ENCODE results near the gene SARS2. TPM values are rescaled to one million over a fixed set of nuclear protein-coding genes. Genes with fewer than 3 reads are reported as not detected.

The SARS2 gene
- total RNA-seq, 1 donor from 2014 or later = 16.8 TPM

DNA sequence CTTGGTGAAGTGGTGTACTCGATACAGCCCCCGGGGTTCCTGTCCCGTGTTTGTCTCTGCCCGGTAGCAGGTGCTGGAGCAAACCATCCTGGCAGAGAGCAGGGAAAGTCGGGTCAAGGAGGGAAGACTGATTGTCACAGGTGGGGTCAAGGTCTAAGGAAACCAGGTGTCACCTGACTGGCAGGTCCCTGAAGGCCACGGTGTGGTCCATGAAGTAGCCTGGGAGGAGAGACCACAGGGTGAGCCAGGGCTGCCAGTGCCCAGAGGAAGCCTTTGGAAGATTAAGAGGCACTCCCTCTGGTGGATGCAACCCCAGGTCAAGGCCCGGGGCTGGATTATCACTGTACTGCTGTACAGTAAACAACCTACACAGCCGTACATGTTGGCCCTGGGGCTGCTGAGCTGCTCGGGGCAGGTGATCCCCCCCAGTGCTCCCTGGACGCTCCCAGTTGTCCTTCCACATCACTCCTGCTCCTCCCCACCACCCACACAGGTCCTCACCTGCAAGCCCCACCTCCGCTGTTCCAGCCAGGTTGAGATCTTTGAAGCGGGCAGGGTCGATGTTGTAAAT lies 12.6 kb downstream of the SARS2 start:
- no peak for DNase-seq (ENCODE audit: low read depth)

DNA sequence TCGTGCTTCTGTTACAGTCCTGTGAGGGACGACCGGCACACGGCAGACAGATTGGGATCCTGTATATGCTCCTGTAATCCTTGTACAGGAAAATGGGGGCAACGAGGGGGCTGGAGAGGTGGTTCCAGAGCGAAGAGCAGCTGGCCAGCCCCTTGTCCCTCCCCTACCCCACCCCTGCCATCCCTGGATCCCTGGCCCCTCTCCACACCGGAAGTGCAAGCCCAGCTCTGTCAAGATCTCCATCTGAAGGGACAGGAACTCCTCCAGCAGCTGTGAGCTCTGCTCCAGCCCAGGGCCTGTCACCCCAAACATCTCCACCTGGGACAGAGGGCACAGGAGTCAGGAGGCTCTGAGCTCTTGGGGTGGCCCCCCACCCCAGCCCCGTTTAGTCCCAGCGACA lies 13.0 kb downstream of the SARS2 start:
- DNase-seq (ENCODE audit: low read depth) = no peak

DNA sequence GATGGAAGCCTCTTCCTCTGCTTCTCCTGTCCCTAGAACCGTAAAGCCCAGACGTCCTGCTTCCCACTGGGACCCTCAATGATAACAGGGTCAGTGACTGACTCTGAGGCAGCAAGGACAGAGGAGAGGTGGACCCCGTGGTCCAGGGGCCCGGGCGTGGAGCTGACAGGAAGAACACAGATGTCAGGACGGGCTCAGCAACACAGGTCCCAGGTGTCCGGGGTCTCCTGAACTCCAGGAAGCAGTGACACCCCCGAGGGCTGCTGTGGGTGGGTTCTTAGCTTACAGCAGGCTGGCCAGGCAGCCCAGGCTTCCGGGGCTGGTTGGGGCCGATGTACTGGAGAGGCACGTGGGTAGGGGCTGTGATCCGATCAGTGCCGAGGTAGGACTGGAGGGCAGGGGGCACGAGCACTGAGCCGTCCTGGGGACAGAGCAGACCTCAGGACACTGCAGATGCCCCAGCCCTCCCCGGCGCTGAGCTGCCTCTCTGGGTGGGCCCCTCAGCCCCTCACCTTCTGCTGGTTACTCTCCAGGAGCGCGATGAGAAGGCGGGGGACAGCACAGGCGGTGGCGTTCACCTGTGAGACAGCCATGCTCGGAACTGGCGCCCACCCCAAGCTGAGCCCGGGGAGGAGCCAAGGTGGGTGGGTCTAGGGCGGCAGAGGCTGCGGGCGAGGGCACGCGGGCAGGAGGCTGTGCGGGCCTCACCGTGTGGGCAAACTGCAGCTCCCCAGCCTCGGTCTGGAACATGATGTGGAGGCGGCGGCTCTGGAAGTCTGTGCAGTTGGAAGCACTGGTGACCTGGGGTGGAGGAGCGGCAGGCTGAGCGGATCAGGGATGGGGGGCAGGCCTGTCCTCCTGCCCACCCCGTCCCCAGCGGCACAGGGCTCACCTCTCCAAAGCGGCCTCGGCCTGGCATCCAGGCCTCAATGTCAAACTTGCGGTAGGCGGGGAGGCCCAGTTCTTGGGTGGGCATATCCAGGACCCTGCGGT lies 14.9 kb downstream of the SARS2 start:
- no peak for DNase-seq (ENCODE audit: low read depth)

DNA sequence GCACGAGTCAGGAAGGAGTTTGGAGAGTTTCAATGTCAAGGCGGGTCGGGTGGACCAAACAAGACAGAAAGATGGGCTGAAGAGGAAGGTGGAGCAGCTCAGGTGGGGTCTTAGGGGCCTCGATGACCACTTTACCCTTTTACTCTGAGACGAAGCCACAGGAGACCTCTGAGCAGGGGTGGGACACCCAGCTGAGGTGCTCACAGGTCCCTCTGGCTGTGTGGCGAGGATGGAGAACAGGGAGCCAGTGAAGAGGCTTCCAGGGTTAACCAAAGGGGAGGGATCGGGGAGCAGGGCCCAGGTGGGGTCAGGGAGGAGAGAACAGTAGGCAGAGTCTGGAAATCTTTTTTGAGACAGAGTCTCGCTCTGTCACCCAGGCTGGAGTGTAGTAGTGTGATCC lies 16.6 kb downstream of the SARS2 start:
- no peak for DNase-seq (ENCODE audit: low read depth)

DNA sequence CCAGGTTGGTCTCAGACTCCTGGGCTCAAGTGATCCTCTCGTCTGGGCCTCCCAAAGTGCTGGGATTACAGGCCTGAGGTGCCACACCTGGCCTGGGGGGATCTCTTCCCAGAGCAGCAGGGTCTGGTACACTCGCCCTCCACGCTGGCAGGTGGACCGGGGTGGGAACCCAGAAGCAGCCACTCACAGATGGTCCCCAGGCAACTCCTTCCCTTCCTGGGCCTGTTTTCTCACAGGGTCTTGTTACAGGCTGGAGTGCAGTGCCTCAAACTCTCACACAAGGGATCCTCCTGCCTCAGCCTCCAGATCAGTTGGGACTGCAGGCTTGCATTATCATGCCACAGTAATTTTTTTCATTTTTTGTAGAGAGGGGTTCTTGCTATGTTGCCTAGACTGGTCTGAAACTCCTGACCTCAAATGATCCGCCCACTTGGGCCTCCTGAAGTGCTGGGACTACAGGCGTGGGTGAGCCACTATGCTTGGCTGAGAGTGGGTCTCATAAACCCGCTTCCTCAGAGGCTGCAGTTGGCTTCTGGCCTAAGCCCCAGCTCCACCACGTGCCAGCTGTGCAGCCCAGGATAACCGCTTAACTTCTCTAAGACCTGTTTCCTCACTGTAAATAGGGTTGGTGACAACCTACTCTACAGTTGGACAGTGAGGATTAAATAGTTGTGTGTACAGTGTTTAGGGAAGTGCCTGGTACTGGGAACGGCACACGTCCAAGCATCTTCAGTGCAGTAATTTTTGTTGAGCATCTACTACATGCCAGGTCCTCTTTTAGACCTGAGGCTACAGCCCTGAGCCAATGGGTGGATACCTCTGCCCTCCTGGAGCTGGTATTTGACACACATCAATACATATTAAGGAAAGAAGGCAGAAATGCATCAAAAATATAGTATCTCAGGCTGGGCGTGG lies 17.7 kb downstream of the SARS2 start:
- DNase-seq (ENCODE audit: low read depth) = no peak

DNA sequence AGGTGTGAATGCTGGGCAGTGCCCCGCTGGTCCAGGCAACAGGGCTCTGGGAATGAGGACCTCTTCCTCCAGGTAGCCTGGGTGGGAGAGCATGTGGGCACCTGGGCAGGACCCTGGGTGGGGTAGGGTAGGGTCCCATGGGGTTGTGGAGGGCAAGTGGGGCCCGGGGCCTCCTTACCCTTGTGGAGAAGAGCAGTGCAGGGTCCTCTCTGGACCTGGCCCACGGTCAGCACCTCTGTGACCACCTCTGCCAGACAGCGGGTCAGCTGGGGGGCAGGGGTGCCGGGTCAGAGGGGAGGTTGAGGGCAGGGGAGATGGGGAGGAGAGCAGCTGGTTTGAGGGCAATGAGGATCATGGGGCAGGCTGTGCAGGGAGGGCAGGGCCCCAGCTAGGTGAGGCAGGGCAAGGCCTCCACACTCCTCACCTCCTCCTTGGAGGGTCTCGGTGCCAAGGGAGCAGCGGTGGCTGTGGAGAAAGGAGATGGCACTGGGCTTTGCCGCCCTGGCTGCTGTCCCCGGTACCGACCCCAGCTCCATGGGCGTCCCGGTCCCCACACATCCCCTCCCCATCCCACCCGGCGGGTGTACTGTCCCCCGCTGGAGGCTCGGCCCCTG lies 19.1 kb downstream of the SARS2 start:
- no peak for DNase-seq (ENCODE audit: low read depth)

DNA sequence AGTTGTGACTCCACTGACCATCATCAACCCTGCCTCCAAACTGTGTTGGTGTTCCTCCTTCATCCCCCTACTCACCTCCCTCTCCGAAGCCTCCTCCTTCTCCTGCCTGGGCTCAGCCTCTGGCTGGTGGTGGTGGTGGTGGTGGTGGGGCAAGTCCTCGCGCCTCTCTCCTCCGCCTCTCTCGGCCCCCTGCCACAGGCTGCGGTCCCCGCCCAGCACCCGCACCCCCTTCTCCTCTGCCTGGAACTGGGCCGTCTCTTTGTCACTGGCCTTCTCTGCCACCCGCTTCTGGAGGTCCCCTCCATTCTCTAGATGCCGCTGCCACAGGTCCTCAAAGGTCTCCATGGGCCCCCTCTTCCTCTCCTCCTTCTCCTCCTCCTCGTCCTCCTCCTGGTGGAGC lies 20.1 kb downstream of the SARS2 start:
- DNase-seq (ENCODE audit: low read depth) = no peak

DNA sequence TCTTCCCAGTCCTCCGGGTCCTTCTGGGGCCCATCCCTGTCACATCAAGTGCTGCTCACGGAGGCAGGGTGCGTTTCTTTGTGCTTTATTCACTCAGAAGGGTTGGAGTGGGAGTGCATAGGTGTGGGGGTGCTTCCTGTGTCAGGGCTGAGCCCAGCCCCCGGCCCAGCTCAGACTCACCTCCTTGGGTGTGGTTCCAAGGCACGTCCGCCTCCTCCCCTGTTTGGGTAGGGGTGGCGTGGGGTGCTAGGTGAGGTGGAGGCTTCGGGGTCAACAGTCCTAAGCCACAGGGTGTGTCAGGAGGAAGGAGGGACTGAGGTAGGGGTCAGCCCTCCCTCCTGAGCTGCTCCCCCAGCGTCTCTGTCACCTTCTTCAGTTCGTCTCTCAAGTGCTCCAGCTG lies 21.7 kb downstream of the SARS2 start:
- DNase-seq (ENCODE audit: low read depth) = no peak

DNA sequence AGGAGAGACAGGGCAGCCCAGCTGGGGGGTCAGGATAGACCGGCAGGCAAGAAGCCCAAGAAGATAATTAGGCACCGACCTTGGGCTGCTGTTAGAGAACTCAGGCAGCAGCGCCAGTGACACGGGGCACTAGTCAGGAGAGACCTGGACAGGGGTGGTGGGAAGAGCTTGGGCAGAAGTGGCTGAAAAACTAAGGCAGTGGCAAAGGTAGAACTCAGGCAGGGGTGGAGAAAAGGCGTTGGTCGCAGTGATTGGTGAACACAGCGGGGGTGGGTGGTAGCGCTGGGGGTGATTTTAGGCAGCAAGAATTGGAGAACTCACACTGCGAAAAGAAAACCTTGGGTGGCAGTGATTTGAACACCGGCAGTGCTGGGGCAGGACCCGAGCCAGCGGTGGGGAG lies 22.9 kb downstream of the SARS2 start:
- DNase-seq (ENCODE audit: low read depth) = no peak

DNA sequence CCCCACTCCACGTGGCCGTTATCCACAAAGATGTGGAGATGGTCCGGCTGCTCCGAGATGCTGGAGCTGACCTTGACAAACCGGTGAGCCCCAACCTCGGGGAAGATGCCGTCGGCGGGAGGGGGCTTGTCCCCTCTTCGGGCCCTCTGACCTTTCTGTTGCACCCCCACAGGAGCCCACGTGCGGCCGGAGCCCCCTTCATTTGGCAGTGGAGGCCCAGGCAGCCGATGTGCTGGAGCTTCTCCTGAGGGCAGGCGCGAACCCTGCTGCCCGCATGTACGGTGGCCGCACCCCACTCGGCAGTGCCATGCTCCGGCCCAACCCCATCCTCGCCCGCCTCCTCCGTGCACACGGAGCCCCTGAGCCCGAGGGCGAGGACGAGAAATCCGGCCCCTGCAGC lies 23.3 kb downstream of the SARS2 start:
- no peak for DNase-seq (ENCODE audit: low read depth)

DNA sequence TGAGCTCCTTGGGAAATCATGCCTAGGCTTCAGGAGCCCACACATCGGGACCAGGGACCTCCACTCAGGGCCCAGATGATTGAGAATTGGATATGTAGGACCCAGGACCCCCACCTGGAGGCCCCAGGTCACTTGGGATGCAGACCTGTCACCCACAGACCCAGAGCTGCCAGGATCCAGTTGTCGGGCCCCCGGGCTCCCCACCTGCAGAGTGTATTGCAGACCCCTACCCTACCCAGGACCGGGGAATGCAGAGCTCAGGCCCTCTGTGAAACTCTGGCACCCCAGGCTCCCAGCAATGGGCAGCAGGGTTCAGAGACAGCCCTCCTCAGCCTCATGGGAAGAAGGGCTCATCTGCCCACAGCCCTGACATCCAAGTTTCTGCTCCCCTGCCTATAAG lies 24.9 kb downstream of the SARS2 start:
- DNase-seq (ENCODE audit: low read depth) = no peak

DNA sequence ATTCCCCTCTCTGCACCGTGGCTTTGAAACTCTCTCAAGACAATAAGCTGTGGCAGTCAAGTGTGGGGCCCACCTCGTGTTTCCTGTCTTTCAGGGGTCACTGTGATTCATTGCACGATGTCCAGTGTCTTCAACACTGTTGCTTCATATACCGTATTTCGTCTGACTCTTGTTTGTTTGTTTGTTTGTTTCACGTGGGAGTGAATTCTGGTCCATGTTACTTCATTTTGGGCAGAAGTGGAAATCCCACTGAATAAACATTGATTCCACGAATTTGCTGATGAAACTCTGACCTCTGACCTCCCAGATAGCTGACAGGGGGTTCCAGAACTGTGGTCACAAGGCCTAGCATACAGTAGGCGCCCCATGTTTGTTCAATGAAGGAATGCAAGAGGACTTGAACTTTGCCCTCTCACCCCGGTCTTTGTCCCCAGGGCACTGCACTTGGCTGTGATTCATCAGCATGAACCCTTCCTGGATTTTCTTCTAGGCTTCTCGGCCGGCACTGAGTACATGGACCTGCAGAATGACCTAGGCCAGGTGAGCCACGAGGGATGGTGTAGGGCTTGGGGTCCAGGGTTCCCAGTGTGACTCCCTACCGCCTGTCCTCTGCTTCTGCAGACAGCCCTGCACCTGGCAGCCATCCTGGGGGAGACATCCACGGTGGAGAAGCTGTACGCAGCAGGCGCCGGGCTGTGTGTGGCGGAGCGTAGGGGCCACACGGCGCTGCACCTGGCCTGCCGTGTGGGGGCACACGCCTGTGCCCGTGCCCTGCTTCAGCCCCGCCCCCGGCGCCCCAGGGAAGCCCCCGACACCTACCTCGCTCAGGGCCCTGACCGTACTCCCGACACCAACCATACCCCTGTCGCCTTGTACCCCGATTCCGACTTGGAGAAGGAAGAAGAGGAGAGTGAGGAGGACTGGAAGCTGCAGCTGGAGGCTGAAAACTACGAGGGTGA lies 25.7 kb downstream of the SARS2 start:
- no peak for DNase-seq (ENCODE audit: low read depth)

DNA sequence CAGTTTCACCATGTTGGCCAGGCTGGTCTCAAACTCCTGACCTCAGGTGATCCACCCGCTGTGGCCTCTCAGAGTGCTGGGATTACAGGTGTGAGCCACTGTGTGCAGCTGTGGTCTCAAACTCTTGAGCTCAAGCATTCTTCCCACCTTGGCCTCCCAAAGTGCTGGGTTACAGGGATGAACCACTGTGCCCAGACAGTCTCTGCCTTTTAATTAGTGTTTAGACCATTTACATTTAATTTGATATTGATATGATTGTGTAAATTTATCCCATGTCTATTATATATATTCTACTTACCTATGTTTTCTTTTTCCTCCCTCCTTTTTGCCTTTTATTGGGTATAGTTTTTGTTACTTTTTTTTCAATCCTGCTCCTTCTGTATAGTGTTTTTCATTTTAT lies 28.9 kb downstream of the SARS2 start:
- DNase-seq (ENCODE audit: low read depth) = no peak

DNA sequence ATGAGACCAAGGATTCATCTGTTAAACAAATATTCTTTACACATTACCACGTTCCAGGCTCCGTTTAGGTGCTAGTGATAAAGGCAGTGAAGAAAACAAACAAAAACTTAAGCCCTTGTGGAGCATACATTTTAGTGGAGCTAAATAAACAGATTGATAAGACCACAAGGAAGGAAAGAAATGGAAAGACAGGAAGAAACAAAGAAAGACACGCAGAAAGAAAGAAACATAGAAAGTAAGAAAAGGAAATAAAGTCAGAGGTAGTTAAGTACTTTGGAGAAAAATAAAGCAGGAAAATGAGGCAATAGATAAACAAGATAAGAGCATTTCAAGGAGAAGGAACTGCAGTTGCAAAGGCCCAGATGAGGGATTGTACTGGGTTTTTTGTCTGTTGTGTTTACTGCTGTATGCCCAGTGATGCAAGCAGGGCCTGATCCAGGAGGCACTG lies 29.8 kb downstream of the SARS2 start:
- DNase-seq (ENCODE audit: low read depth) = no peak

DNA sequence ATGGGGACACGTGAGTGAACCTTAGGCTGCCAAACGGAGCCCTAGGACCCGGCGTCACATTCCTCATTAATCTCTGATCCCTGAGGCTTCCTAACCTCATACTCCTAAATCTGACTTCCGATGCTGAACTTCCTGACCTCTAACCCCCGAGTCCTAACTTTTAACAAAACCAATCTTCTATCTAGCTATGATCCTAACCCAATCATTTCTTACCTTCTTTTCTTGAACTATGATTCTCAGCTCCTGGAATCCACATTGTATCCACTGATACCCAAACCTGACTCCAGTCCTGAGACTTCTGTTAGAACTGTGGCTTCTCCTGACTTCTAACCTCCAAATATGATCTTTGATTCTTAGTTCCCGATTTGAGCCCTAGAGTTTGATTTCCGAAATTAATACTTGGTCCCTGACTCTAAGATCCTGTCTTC lies 30.3 kb downstream of the SARS2 start:
- peak; percentile 45 for DNase-seq (ENCODE audit: low read depth)

DNA sequence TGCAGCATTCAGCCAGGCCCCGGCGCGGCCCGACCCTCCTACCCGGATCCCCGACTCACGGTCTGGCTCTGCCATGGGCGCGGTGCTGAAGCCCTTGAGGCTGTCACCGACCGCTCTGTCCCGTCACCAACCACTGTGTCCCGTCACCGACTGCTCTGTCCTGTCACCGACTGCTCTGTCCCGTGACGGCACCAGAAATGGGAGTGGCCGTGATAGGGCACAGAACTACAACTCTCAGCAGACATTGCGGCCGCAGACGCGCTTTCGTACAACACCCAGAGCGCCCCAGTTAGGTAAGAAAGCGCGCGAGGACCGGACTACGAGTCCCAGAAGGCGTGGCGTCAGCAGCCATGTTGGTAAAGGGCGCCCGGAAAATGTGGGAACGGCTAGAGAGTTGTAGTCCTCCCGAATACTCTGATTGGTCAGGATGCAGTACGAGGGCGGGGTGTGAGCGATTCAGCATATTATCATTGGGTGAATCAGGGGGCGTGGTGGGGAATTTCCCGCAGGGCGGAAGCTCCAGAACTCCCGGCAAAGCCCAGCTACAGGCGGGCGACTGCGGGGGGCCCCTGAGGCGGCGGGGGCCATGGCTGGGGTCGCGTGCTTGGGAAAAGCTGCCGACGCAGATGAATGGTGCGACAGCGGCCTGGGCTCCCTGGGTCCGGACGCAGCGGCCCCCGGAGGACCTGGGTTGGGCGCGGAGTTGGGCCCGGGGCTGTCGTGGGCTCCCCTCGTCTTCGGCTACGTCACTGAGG lies 30.9 kb downstream of the SARS2 start, which contains the start of the genes NFKBIB and SIRT2:
TSS of gene NFKBIB (plus strand) at position 523 of the 755 bp plus-strand sequence. CDS start at position 587, 64 bp downstream.
TSS of gene SIRT2 (minus strand) at position 172 of the 755 bp plus-strand sequence. CDS start at position 75, 97 bp downstream.
- peak; percentile 99 for DNase-seq (ENCODE audit: low read depth)

DNA sequence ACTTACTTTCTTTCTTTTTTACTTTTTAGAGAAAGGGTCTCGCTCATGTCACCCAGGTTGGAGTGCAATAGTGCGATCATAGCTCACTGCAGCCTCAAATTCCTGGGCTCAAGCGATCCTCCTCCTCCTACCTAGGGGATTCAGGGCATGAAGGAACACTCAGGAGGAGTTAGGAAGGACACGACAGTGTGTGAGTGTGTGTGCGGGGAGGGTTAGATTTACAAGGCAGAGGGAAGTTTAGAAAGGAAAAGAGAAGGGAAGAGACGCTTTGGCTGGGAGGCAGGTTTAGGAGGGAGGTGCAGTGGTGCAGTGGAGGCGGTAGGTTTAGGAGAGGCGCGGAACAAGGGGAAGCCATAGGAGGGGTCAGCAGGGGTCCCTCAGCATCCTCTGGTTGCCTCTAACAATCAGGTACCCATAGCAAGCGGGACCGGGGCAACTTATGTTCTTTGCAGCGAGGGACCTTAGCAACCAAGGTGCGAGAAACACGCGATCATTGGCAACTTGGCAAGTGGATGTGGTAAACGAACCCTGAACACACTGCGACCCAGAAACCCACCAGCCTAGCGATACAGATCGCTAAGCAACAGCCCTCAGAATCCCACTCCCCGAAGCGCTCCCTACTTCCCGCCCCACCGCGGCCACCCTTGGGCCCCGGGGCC lies 31.6 kb downstream of the SARS2 start:
- peak; percentile 7 for DNase-seq (ENCODE audit: low read depth)

DNA sequence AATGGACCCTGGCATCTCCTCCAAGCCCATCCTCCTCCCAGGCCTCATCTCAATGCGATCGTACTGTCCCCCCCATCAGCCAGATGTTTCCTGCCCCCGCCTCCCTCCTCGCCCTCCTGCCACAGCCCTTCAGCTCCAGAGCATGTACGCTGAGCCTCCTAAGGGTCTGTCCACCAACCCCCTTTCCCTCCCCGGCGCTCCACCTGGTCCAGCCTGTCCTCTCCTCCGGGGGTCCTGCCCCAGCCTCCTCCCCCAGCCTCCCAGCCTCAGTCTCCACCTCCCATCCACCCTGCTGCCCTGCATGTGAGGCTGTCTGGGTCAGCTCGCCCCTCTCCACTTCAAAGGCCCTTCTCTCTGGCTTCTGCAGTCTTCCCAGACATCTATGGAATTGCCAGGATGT lies 35.6 kb downstream of the SARS2 start:
- no peak for DNase-seq (ENCODE audit: low read depth)

DNA sequence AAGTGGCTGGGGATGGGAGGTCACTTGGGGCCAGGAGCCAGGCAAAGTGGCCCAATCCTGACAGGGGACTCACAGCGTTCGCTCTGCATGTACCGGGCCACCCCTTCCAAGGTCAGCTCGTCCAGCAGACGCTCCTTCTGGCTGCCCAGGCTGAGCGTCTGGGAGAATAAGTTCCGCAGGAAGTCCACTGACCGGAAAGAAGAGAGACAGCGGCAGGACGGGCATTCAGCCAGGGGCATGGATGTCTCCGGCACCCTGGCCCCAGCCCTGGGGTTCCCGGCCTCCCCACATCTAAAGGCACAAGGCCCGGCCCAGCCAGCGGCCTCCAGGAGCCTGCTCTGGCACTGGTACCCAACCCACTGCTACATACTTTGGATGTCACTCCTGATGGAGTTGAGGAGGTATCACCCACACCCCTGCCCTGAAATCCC lies 37.2 kb downstream of the SARS2 start:
- no peak for DNase-seq (ENCODE audit: low read depth)
